Measurements from ENCODE around the gene TRO.

The TRO gene

DNA sequence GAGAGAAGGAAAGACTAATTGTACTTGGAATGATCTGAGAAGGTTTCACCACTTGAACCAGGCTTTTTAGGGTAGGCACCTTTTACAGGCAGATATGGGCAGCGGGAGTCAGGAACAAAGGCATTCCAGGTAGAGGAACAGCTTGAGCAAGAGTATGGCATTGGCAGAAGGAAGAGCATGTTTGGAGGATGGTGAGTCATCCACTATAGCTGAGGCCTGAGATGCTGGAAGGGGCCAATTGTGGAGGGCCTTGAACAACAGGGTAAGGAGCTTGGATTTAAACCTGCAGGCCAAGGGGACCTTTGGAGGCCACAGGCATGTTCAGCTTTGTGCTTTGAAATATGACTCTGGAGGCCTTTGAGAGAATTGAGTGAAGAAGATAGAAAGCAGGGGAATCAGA is 41.1 kb downstream of the TRO start:
- no peak for DNase-seq

DNA sequence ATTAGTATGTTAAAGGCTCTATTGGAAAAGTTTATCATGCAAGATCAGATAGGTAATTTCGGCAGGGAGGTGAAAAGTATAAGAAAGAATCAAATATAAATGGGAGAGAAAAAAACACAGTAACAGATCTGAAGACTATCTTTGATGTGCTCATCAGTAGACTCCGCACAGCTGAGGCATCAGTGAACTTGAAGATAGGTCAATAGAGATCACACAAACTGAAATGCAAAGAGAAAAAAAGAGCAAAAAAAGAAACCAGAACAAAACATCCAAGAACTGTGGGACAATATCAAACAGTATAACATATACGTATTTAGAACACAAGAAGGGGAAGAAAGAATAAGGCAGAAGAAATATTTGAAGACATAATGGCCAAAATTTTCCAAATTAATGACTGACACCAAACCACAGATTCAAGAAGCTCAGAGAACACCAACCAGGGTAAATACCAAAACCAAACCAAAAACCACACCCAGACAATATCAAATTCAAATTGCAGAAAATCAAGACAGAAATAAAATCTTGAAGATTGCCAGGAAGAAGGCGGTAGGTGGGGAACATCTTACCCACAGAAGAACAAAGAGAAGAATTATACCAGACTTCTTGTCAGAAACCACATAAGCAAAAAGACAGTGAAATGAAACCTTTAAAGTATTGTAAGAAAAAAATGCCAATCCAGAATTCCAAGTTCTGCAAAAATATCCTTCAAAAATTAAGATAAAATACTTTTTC is 44.3 kb downstream of the TRO start:
- no peak for DNase-seq

DNA sequence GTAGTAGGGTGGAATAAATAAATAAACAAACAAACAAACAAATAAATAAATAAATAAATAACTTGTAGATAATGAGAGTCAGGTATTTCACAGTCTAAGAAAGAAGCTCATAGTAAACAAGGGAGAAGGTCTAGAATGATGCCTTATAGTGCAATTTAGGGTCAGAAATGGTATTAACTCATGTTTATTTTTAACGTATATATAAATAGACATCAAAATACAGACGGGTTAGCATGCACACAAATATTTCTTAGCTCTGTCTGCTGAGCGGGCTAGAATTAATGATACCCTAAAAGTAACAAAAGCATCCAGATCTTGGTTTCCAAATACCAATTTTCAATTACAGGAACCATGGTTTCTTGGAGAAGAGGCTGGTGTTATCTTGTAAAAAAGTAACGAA is 56.8 kb downstream of the TRO start:
- DNase-seq: no peak

DNA sequence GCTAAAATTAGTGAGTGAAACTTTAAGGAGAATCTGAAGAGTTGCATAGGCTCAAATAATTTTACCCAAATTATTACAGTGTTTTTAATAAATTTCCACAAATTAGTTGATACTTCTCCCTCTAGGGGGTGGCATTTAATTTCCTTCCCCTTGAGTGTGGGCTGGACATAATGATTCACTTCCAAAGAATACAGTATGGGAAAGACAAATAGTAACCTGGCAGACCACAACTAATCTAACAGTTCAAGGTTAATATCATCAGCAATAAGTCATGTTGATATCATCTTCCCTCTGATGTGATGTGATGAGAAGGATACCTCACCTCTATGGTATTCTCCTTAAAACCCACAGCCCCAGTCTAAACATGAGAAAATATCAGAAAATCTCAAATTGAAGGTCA is 57.8 kb downstream of the TRO start:
- no peak for DNase-seq

DNA sequence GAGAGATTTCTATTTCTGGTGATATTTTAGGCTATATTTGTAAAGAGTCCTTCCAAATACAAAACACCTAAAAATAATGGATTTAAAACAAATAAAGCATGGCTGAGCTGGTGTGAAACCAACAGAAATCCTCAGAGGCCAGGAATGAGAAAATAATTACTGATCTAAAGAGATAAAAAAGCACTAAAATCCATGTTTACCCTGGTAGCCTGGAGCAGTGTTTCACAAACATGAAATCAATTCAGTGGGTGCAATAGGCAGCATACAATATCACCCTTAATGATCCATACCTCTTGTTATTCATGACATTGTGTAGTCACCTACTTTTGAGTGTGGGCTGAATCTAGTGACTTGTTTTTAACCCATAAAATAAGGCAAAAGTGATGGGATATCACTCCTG is 58.8 kb downstream of the TRO start:
- DNase-seq: no peak

DNA sequence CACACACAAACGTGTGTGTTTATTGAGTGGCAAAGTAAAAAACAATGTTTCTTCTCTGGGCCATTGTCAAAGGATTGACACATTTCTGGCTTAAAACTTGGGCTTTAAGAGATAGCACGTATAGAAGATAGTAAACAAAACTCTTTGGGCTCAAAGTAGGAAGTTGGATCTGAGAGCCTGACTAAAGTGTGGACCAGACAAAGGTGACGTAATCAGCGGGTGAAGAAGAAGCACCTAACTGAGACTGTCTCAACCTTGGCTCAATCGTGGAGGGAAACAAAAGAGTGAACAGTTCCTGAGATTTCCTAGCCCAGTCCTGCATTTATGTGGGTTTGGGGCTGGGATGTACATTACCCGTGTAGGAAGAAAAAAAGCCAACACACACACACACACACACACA is 59.7 kb downstream of the TRO start:
- no peak for DNase-seq

Measured in NCI-H1436 (cell line).